Ovary (tissue), 3 donors: Measurements from ENCODE around the gene HAPSTR1.

Experiments
- EP300 ChIP-seq: sonication (generic); formaldehyde crosslinking; IDR thresholded peaks from one replicate; pipeline ENCODE4 v1.6.1; 2017; ENCODE audit warnings: antibody characterized with exemption
- TF ChIP-seq, protein P1 (sequence below), 3 donors: fragments of 450-650 bp in 2 of 3; fragments of 200-600 bp in 1 of 3; IDR thresholded peaks; one replicate each; pipeline versions ENCODE4 v1.5.1 to v1.8.0; 2016 to 2022; ENCODE audit warnings: antibody characterized with exemption in 3 of 3, mild to moderate bottlenecking in 1 of 3
- donor health status: DM: no; HTN: no; CAD: no.

GRCh38 chr16:9077091-9077809, 14.2 kb upstream of the HAPSTR1 start:
- TF ChIP-seq, protein P1, sequence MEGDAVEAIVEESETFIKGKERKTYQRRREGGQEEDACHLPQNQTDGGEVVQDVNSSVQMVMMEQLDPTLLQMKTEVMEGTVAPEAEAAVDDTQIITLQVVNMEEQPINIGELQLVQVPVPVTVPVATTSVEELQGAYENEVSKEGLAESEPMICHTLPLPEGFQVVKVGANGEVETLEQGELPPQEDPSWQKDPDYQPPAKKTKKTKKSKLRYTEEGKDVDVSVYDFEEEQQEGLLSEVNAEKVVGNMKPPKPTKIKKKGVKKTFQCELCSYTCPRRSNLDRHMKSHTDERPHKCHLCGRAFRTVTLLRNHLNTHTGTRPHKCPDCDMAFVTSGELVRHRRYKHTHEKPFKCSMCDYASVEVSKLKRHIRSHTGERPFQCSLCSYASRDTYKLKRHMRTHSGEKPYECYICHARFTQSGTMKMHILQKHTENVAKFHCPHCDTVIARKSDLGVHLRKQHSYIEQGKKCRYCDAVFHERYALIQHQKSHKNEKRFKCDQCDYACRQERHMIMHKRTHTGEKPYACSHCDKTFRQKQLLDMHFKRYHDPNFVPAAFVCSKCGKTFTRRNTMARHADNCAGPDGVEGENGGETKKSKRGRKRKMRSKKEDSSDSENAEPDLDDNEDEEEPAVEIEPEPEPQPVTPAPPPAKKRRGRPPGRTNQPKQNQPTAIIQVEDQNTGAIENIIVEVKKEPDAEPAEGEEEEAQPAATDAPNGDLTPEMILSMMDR (IDR thresholded peaks at IDR 0.05), result no peak
- TF ChIP-seq EP300, result no peak
